Stimulated activated CD8-positive, alpha-beta memory T cell treated with anti-CD3 and anti-CD28 coated beads, Interleukin-12 subunit alpha, Interleukin-12 subunit beta, amount 100 ng/mL, for 4 hours (primary cell): Measurements from ENCODE around the gene CENPM.

ENCODE experiments used
- DNase-seq: peaks from one replicate; pipeline ENCODE4 v3.0.0-alpha.2; 2020; ENCODE audit warnings: low read depth

The CENPM gene

DNA sequence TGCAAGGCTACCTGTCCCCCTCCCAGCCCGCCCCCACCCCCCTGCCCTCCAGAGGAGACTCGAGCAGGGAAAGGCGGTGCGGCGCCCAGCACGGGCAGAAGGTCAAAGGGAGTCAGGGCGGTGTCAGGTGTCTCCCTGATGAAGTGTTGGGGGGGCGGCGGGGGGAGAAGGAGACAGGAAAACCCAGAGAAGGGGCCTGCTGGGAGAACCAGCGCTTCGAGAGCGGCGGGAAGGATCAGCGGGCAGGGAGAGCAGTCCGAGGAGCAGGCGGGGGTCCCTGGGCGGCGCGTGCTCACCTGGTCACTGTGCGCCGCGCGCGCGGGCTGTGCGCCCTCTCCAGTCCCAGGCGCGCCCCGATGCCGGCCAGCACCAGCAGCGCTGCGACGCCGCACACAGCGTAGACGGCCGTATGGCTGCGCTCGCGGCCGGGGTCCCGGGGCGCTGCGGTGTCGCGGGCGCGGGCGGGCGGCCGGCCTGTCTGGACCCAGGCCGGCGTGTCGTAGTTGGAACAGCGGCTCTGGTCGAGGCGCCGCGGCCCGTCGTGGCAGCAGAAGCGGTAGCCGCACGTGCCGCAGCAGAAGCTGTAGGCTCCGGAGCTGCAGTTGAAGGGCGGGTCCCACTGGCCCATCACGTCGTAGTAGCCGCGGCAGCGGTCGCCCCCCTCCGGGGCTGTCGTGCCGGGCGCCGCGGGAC is 33.0 kb downstream of the CENPM start:
- DNase-seq = no peak

DNA sequence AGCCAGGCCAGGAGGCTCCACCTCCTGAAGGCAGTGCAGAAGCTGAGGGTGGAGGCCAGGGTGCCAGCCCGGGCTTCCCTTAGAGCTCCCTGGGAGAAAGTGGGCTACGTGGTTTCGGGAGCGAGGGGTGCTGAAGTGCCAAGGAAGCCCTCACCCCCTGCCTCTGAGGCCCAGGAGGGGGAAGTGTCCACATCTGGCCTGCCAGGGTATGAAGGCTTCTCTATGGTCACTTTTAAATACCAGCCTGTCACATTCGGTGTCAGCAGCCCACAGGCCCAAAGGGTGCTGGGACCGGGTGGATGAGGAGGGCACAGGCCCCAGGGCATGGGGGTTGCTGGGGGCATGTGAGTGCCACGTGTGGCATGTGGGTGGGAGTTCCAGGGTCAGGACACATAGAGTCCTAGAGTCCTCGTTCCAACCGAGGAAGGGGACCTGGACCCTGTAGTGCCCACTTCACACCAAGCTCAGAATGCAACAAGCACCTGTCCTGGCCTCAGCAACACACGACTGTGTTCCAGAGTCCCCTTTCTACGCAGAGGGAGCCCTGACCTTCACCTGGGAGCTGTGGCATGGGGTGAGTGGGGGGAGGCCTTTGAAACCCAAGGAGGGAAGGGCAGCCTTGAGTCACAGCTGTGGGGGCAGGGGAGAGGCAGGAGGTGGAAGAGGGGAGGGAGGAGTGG is 33.8 kb downstream of the CENPM start:
- no peak for DNase-seq

DNA sequence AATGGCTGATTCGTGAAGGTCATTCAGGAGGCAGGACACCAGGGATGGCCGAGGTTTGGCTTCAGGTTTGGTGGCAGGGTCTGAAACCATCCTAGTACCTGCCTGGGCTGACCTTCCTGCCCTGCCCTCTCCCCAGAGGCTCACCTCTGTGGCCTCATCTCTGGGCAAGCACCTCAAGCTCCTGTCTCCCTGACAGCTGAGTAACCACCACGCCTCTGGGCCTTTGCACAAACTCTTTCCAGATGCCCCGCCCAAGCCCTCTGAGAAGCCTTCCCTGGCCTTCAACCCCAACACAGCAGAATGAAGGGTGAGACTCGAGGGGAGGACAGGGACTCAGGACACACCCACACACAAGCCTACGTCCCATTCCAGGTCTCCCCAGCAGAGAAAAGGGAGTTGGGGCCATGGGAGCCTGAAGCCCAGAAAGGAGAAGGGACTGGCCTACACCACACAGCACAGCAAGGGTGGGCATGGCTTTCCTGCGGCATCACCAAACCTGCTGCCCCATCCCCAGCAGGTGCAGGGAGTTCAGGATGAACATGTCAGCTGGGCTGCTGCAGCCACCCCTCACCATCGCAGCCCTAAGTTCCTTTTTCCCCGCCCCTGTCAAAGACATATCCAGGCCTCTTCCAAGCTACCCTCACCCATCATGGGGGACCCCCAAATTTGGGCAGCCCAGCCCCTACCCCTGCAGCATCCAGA is 34.5 kb downstream of the CENPM start:
- no peak for DNase-seq

DNA sequence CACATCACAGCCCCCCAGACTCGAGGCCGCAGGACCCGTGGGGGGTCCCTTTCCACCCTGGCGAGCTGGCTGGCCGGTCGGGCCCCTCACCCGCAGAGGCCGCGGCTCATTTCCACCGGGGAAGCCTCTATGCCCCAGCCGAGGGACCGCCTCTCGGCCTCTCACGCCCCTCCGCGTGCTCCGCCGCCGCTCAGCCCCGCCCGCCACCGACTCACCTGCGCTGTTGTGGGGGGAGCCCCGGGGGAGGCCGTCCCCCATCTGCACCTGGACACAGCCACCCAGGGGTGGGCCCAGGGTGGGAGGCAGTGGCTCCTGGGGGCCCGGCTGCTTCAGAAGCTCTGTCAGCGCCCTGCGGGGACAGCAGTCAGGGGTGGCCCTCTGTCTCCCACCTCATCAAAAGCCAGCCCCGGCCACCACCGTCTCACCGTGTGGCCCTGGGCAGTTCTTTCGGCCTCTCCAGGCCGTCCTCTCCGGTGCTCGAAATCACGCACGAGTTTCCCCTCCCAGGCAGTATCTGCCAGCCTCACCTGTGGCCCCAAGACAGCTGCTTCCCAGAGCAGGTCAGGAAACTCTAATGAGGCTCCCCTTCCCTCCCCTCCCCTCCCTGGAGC is 35.8 kb downstream of the CENPM start:
- DNase-seq = no peak

DNA sequence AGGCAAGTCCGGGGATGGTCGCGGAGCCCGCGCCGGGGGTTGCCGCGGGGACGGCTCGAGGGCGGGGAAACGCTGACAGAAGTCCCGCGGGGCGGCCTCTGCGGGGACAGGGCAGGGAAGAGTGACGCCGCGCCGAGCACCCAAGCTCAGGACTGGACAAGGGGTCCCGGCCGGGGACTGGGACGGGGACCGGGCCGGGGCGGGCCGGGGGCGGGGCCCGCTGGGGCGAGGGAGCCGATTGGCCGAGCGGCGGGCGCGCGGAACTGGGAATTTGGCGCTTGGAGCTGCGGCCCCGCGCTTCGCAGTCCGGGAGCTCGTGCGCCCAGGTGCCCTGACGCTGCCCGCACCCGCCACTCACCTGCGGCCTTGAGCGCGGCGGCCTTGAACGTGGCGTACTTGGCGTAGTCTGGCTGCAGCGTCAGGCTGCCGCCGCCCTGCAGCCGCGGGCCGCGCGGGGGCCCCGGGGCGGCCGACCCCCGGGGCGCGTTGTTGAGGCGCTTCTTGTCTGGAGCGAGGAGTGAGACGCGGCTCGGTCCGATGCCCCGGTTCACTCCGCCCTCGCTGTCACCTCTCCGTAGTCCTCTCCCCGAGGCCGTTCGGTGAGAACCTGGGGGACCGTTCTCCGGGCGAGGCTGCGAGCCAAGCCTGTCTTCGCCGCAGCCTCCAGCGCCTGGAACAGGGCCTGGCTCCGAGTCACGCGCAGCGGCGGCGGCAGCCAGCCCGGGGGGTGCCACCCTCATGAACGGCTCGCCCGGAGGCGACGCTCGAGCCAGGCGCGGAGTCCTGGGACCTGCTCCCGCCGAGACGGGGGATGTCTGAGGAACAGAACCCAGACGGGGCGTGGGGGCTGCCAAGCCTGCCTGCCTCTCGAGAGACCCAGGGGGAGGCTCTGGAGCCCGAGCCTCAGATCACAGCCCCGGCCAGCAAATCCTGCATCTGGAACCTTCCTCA is 36.6 kb downstream of the CENPM start:
- DNase-seq = no peak

DNA sequence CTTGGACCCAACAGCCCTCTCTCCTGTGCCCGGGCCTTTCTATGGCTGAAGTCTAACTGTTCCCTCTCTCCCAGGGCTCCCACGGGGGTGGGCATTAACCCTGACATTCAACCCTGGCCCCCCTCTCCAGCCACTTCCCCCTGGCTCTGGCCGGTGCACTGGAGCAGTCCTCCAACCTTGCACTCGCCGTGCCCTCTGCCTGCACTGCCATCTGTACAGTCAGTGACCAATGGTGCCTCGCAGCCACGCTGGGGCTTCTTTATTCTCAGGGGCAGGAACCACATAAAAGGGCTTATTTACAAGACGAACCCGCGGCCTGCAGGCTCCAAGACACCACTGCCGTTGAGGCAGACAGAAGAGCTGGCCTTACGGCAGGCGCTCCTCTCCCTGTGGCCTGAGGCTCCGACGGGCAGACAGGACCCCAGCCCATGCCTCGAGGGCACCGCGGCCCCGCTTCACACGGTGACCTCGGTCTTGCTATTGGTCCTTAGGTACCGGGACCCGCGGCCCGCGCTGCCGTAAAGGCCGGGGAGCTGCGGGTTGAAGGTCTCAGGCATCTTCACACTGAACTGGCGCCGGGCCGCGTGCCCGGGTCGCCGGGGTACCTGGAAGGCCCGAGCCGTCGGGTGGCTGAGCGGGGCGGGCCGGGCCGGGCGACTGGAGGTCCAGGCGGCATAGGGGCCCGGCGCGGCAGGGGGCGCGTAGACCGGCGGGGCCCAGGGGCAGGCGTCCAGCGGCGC is 37.5 kb downstream of the CENPM start:
- DNase-seq = no peak

DNA sequence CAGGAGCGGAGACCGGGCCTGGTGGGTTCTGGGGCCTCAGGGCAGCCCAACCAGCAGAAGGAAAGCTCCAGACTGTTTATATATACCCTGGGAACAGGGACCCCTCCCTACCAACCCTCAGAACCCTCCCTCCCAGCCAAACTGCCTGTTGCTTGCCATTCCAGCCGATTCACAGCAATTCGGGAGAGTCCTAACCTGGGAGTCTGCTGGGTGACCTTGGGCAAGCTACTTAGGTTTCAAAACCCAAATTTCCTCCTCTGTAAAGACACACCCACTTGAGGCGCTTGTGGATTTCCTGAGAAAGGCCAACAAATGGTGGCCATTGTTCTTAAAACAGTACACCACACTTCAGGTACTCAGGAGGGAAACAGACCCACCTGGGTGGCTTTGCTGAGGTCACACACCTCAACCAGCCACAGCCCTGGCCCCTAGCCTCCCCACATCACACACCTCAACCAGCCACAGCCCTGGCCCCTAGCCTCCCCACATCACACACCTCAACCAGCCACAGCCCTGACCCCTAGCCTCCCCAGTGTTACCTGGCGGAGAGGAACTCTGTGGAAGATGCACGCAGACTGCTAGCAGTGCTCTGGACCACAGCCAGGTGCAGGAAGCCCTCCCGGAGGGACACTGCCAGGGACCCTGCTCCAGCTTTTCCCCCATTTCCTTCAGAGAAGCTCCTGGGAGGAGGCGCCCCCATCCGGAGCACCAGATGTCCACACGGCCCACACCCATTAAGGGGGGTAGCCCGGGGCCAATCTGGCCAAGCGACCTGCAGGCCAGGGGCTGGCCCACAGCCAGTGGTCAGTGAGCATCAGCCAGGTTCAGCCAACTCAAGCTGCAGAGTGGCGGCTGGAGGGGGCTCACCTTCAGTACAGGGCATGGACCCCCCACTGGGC is 38.3 kb downstream of the CENPM start:
- DNase-seq = no peak

DNA sequence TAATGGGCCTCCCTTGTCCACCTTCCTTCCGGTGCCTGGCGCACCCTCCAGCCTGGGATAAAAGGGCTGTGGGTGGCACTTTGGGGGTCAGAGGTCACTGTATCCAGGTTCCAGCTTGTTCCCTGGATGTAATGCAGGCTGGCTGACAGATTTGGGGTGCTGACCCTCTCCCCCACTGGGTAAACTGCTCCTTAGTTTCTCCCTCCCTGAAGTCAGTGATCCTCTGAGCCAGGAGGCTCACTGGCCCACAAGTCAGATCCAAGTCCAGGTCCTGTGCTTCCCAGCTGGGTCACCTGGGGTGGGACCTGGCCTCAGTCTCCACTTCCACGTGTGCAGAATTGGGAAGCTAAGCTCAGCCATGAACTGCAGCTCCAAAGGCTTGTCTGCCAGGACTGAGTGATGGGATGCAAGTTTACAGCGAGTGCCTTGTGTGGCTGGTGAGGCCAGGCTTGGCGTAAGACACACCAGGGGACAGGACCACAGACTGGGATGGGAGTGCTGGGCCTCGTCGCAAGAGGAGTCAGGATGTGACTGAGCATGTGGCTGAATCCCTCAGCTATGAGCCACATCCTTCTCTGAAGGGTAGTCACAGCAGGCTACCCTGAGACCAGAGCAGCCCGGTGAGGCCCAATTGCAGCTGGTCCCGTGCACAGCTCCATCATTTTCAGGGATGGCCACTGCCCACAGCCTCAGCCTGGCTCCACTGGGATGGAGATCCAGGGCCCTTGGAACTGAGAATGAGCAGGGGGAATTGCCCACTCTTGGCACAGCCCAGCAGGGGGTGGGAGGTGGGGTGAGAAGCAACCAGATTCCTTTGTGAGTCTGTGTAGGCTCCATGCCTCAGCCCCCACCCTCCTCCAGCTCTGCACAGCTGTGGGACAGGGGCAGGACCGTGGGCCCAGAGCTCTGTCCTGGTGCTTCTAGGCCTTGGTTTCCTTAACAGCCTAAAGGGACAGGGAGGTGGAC is 39.2 kb downstream of the CENPM start:
- DNase-seq = no peak

DNA sequence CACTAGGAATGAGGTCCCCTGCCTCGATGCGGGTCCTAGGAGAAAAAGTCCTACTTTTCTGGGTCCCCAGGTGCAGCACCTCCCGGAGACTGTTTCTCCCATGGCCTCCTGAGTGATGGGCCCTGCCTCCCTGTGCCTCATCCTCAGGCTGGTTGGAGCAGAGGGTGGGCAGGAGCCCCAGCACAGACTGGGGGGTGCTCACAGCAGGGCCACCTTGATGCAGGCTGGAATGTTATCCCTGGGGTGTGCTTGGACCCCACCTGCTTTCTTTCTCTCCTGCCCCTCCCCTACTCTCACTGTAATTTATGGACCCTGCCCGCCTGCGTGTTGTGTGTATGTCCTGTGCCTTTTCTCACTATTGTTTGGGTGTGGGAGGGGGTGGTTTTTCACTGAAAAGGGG is 40.1 kb downstream of the CENPM start:
- DNase-seq = no peak

DNA sequence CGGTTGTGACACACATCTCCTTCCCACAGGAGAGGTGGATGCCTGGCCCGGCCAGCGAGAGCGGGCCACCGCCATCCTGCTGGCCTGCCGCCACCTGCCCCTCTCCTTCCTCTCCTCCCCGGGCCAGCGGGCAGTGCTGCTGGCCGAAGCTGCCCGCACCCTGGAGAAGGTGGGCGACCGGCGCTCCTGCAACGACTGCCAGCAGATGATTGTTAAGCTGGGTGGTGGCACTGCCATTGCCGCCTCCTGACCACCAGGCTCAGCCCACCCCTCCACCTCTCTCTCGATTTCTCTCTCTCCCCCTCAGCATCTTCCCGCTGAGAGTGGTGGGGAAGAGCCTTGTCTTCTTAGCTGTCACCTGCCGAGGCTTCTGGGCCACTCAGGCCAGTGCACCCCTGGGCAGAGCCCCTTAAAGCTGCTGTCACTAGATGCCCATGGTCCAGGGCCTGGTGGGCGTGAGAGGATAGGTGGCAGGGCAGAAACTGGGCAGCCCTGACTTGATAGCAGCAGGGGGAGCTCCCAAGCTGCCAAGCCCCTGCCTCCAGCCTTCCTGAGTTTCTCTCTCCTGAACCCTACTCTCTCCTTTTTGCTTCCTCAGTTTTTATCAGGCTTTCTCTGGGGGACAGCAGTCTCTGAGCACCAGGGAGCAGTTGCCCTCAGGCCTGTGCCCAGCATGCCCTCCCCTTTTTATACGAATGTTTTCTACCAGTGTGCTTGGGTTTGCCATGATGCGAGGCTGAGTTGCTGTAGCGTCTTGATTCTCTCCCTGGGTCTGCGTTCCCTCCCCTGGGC is 41.3 kb downstream of the CENPM start:
- DNase-seq = no peak

DNA sequence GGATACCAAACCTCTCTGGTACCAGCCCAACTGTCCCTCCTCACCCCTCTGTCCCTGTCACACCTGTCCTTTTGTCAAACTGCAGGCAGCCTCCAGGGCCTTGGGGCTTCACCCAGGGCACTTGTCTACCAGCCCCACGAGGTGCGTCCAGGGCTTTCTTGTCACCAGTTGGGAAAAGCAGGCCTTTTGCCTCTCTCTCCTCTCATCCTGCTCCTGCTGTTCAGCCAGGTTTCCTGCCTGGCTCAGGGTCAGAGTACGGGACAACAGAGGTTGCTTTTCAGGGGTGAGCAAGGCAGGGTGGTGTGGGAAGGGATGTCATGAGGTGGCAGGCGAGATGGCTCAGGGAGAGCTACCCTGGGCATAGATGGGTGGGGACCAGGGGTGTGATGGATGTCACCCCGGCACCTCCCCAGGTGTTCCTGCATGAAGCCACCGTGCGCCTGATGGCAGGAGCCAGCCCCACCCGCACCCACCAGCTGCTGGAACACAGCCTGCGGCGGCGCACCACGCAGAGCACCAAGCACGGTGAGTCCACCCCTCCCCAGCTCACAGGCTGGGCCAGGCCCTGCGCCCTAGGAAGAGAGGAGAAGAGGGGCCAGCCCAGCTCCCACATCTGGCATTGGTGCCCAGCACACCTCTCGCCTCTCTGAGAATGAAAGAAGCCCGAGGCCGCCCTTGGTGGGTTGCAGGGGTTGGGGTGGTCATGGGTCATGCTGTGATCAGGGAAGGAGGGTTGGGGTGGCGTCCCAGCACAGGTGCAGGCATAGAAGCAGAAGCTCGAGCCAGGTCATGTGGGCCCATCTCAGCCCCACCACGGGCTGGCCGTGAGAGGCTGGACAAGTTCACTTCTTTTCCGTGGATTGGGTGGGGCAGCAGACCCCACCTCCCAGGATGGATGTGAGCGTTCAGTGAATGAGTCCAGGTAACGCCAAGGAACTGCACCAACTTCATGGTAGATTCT is 42.2 kb downstream of the CENPM start:
- DNase-seq = no peak

DNA sequence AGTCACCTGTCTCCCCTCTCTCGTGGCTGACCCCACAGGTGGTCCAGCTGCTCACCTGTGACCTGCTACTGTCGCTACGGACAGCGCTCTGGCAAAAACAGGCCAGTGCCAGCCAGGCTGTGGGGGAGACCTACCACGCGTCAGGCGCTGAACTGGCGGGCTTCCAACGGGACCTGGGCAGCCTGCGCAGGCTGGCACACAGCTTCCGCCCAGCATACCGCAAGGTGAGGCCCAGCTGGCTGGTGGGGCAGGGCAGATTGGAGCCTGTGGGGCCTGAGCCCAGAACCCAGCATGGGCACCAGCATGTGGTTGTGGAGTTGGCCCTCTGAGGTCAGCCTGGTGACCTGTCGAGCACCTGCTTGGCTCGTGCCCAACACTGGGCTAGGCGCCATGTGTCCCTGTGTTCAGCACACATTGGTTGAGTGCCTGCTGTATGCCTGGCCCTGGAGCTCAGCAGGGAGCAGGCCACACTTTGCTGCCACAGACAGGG is 44.0 kb downstream of the CENPM start:
- no peak for DNase-seq

DNA sequence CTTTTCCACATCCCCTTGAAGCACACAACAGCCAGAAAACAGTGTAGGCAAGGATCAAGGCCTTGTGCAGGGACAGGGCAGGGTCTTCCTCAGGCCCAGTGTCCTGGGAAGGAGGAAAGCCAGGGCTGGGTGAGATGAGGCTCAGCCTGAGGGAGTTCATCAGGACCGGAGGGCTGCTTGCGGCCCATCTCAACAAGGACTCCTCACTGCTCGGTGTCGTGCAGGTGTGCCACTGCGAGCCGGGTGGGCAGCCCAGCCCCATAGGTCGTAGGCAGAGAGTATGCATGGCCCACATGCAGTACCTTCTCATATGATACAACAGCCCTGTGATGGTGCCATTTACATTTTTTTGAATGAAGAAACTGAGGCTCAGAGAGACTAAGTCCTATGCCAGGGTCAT is 44.9 kb downstream of the CENPM start:
- DNase-seq = no peak

DNA sequence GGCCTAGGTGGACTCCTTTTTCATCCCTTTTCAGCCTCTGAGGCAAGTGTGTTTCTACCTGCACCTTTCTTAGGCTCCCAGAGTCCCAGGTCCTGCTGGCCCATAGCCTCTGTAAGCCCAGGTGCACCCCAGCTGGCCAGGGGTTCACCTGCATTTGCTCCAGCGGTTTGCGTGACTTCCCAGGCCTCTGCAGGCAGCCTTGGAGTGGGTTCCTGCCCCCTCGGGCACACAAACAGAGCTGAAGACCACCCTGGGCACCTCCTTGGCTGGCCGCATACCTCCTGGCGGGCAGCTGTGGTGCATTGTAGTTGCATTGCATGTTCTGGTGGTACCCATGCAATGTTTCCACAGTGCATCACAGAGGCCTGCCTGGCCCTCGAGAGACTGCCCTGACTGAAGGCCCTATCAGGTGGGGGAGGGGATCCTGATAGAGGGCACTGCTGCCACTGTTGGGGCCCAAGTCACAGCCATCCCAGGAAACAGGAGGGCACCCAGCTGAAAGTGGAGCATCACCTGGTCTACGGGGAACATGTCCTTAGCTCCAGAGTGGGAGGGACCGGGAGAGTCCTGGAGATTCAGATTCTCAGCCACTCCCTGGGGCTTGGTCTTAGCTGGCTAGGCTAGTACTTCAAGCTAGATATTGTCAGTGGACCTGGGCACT is 46.2 kb downstream of the CENPM start:
- DNase-seq = no peak

DNA sequence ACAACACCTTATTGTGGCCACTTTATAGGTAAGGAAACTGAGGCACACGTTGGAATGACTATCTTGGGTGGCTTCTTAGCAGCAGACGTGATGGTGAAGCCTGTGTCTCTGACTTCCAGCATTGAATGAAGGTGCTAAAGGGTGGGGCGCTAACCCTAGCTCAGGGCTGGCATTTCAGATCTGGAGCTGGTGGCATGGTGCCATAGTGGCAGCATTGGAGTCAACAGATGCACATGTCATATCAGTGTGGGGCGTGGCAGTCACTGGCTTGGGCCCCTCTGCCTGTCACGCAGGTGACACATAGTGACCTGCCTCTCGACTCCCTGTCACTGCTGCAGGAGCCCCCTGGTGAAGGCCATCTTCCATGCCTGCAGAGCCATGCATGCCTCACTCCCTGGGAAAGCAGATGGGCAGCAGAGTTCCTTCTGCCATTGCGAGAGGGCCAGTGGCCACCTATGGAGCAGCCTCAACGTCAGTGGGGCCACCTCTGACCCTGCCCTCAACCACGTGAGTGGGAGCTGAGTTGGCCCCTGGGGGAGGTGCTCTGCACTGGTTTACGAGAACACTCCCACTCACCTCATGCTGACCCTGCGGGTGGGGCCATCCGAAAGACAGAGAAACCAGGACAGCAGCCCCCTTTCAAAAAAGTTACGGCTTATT is 46.8 kb downstream of the CENPM start:
- no peak for DNase-seq

DNA sequence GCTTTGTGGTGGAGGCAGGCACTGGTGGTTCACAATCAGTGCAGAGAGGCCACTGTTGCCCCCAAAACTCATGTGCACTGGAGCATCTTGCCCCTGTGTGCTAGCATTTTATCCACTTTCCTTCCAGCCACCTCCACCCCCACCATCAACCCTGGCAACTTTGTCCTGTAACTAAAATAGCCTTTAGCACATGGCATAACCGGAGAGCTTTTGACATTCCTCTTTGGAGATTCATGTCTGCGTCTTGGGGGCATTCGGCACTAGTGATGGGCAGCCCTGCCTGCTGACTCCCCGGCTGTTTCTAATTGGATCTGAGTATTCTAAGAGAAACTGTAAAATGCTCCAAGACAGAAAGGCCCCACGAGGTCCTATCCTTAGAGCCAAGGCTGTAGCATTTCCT is 47.8 kb downstream of the CENPM start:
- no peak for DNase-seq
